NAMALWA (cell line): ENCODE measurements around the gene CHAF1A.
A peak's percentile ranks its signal among the peaks of the same experiment; 100 is the strongest.

Source experiments
- DNase-seq: peaks from one replicate; pipeline ENCODE4 v3.0.0-alpha.2; 2015; ENCODE audit warnings: low spot score

CHAF1A gene

GRCh38 chr19:4367336-4367723 lies 35.1 kb upstream of the CHAF1A start:
- DNase-seq: no peak

GRCh38 chr19:4367781-4368127 lies 34.7 kb upstream of the CHAF1A start:
- DNase-seq: no peak

DNA sequence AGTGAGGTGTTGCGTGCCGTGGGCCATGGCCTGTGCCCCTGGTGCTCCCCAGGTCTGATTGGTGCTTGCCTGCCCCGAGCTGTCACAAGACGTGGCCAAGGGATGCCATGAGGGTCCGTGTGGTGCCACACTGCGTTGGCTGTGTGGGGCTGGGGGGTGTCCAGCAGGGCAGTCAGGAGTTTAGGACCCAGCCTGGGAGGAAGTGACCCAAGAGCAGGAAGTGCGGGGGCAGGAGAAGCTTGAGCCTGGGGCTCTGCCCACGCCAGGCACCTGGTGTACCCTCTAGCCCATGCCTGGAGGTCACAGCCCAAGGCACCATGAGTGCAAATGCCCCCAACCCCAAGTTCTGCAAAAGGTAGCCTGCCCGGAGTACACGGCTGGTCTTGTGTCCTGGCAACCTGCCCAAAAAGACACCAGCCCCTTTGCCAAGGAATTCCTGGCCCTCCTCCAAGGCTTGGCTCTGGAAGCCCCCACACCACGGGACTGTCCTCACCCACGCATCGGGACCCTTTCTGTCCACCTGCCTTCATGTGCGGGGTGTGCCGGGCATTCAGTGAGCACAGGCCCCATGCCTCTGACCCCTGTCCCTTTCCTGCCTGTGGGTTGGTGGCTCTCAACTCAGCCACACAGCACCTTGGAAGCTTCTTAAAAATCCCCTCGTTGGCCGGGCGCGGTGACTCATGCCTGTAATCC lies 34.2 kb upstream of the CHAF1A start:
- DNase-seq: no peak

DNA sequence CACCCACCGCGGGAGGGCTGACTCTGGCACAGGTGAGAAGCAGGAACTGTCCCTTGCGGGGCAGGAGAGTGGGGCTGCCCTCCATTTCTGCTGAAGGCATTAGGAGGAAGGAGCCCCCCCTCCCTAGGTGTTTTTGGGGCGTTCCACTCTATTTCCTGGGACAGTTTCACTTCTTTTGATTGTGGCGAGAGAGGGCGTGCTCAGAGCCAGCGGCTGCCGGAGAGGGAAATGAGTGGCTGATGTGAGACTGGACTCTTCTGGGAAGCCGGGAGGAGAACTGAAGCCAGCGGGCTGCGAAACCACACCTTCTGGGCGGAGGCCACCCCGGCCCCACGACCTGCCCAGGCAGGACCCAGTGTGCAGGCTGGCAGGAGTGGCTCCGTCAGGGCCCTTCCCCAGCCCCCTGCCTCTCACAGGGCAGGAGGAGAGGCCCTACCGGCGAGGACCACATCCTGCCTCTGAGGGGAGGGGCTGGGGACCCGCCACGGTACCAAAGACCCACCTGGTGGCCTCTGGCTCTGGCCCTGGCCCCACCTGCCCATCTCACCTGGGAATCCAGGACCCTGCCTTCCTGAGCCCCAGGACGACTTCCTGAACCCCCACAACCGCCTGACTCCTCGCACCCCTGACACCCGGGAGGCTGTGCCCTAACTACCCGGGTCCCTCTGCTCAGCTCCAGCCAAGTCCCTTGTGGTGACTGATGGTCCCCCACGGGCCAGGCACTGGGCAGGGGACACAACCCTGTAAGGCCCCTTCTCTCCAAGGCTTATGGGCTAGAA lies 33.1 kb upstream of the CHAF1A start:
- peak; percentile 70 for DNase-seq

- DNase-seq: peak; percentile 69
Observed at GRCh38 chr19:4369888-4370260, 32.6 kb upstream of the CHAF1A start.

DNA sequence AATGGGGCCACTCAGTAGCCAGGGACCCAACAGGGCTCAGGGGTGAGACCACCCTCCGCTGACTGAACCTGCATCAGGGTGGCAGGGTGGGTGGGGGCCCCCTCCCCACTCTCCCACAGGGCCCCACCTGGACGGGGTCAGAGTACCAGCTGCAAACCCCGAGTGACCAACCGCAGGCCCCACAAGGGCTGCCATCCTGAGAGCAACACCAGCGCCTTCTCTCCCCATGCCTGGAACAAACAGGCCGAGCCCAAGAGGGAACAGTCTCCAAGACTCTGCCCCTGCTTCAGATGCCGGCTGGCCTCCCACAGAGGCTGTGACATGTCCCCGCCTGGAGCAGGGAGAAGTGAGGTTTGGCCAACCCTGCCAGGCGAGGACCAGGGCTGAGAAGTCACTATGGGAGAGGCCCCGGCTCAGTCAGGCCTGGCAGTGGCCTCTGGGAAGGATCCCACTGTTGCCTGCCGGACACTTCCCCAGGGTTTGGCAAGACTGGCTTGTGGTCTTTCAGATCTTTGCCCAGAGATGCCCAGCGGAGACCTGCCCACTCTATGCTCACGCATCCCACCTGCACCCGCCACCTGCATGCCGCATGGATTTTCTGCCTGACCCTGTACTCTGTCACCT lies 31.9 kb upstream of the CHAF1A start:
- no peak for DNase-seq

DNA sequence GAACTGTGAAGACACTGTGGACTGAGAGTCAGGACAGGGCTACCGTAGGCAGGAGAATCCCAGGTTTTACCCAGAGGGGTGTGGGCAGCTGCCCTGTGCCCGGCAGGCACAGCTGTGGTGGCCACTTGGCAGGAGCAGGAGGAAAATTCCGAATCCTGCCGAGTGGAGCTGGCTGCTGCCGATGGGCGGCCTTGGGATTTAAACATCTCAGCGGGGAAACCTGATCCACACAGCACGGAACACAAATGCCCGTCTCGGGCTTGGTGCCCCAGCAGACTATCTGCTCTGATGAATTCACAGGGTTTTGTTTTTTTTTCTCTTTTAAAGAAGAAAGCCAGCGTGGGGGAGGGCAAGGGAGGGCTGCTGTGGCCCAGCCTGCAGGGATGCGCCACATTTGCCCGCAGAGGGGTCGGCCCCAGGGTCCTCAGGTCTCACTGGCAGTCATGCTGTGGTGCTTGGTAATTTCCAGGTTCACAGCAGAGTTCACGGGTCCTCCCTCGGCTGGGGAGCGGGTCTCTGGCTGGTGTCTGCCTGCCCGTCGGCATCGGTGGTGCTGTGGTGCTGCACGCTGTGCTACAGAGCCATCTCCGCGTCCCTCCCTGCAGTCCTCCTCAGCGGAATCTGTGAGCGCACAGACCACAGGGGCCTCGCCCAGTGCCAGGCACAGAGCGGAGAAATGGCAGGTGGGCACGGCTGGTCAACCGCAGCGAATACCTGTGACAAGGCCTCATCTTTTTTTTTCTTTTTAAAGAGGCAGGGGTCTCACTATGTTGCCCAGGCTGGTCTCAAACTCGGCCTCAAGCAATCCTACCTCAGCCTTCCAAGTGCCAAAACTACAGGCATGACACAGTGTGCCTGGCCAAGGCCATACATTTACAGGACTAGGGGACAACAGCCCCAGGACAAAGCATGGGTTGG lies 30.9 kb upstream of the CHAF1A start:
- no peak for DNase-seq

GRCh38 chr19:4372165-4373012 lies 30.1 kb upstream of the CHAF1A start:
- no peak for DNase-seq

DNA sequence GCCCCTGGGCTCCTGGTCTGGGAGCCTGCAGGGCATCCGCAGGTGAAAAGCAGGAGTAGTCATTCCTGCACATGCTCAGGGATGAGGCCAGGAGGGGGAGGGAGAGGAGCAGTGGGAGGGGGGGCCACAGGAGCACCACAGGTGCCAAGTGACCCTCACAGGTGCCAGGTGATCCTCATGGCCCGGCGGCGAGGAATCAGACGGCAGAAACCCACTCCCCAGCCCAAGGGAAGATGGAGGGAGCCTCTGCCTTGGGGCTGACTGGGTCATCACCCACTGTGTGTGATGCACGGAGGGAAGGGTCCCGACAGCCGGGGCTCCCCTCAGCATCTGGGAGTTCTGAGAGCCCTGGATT lies 29.4 kb upstream of the CHAF1A start:
- no peak for DNase-seq

DNA sequence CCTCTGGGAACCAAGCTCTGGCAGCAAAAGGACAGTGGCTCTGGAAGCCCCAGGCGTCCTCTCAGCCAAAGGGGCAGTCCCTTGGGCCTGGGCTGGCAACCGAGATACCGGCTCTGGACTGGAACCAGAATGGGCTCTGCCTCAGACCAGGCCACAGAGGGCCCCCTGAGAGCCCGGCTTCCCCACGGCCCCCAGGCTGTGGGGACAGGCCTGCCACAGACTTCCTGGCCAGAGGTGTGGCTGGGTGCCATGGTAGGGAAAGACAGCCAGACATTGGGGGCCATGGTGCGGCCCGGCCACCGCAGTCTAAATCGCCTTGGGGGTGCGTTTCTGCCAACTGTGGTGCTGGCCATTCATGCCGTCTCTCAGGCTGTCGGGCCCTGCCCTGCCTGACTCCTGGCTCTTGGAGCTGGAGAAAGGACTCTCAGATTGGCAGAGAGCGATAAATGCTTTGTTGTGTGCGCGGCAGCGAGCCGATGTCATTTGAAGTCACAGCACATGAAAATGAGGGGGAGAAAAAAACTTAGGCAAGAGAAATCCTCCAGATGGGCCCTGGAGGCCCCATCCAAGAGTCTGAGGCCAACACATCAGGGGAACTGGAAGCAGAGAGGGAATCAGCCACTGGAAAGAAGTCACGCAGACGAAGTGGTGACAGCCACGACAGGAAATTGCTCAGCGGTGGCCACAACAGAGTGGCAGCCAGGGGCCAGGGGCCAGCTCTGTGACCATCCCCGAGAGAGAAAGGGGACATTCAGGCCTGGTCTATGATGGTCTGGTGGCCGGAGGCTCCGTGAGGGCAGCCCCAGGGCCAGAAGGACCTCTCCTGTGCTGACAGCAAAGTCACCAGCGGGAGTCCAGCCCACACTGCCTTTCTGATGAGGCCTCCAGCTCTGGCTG lies 28.6 kb upstream of the CHAF1A start:
- DNase-seq: no peak

- DNase-seq: no peak
Observed at GRCh38 chr19:4374498-4375163, 27.8 kb upstream of the CHAF1A start.

DNA sequence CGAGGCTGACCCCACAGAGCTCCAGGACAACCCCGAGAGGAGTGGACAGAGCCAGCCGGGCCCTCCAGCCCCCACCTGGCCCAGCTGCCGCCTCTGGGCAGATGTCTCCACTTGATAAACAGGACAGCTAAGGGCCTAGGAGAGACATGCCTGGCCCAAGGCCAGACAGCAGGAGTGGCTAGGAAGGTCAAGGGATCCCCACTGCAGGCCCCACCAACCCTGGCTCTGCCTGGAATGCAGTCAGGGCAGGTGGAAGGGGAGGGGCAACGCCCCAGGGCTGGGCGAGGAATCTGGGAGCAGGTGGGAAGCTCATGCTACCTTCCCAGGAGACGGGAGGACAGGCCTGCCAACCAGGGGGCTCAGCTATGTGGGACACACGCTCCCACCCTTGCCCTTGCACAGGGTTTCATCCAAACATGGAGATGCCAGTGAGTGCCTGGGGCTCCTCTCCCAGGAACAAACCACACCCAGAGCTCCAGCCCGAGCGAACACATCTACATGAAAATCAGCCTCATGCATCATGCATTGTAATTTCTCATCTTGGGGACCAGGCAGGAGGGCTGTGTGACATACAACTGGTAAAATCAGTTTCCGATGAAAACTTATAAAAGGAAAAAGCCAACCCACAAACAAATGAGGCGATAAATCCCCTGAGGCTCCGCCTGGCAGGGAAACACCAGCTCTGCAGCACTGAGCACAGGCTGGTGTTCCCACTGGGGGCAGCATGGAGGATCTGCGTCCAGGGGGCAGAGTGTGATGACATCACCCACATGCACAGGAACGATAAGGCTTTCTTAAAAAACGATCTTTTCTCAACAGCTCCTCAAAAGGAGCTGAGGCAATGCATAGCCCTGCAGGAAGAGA lies 27.0 kb upstream of the CHAF1A start:
- peak; percentile 88 for DNase-seq

DNA sequence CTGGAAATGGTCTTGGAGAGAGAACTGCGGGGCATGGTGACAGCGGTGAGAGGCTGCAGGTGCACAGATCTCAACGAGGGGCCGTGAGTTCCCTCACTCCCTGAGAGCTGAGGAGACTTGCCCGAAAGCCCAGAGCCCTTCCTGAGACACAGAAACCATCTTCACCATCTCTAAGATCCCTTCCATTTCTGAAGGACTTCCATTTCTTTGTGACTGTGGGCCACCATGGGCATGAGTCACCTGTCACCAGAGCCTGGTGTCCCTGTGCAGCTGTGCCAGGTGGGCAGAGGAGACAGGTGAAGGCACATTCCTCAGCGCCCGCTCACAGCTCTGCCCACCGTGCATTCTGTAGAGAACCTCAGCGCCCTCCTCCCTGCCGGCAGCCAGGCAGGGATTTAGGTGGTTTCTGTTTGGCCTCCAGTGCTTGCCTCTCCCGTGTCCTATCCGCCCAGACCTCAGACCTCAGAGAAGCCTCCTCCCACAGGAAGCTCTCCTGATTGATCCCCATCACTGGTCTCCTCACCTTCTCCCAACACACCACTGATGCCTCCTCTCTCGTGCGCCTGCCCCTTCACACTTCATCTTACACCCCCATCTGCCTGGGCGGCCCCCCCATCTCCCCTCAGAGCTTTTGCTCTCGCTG lies 26.3 kb upstream of the CHAF1A start:
- DNase-seq: no peak

DNA sequence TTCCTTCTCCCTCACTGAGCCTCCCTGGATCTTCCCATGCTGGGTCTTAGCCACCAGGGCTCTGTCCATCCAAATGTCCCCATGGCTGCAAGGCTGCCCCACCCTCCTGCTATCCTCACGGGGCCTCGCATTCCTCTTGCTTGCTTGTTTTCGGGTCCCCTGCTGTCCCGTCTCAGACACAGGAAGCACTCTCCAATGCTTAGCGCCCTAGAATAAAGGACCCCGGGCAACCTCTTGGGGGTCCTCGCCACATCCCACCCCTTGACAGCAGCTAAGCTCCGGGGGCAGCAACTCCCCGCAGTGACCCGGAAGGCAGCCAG lies 25.8 kb upstream of the CHAF1A start:
- no peak for DNase-seq

GRCh38 chr19:4376991-4377781 lies 25.3 kb upstream of the CHAF1A start:
- DNase-seq: no peak

DNA sequence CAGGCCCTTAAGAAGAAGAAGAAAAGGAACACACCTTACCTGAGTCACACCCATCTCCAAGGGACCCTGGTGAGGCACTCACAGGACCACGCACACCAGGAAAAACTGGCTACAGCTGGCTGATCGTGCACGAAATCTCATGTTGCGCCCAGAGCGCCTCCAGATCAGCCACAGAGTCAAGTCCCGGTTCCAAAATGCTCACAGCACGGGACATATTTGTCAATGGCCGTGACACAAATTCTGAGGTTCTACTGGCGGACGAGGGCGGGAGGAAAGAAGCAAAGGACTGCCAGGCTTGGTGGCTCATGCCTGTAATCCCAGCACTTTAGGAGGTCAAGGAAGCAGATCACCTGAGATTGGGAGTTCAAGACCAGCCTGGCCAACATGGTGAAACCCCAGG lies 23.6 kb upstream of the CHAF1A start:
- DNase-seq: no peak

- DNase-seq: peak; percentile 31
Observed at GRCh38 chr19:4379383-4380253, 22.8 kb upstream of the CHAF1A start.
